Measurements from ENCODE around the gene SLC26A11.

DNA sequence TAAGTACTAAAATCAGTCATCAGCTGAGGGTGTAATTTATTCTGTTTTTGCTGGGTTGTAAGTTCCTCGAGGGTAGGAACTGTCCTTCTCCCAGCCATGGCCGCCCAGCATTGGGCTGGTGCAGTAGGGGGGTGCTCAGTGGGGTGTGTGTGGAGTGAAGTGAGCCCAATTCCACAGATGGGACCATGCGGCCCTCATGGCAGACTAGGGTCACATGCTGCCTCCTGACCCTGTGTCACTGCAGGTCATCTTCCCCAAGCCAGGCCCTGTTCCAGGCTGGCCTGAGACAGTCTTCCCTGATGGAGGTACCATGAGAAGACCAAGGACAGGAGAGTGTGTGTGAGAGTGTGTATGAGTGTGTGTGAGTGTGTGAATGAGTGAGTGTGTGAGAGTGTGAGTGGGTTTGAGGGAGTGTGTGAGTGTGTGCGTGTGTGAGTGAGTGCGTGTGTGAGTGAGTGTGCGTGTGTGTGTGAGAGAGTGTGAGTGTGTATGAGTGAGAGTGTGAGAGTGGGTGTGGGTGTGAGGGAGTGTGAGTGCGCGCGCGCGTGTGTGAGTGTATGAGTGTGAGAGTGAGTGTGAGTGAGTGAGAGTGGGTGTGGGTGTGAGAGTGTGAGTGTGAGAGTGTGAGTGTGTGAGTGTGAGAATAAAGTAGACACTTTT is 3.7 kb downstream of the SLC26A11 start:
- TF ChIP-seq CTCF (IDR thresholded peaks at IDR 0.05) (no peak), POLR2A (IDR thresholded peaks at IDR 0.05) (no peak), POLR2AphosphoS5 (IDR thresholded peaks at IDR 0.05) (no peak)

Data from transverse colon (tissue), 4 donors.